Esophagus (tissue), 2 donors: Measurements from ENCODE around the gene SLC37A3. TPM values are rescaled to one million over a fixed set of nuclear protein-coding genes. Genes with fewer than 3 reads are reported as not detected.
"Not testable (repeated sequence)": the region's sequence is repeated elsewhere in the genome, so short reads cannot be mapped to it uniquely, and the experiment has no call there.

Experiments used
- H3K27ac ChIP-seq, 2 donors: one replicate each; pipeline ENCODE4 v1.5.1; 2013; ENCODE audit warnings: low read depth in 2 of 2, mild to moderate bottlenecking in 2 of 2, inconsistent platforms in 1 of 2, low read length in 1 of 2, moderate library complexity in 1 of 2
- H3K27me3 ChIP-seq, 2 donors: one replicate each; pipeline ENCODE4 v1.6.1; 2013; ENCODE audit warnings: low read length in 2 of 2, control low read depth in 1 of 2, mild to moderate bottlenecking in 1 of 2; ENCODE audit not compliant: insufficient read depth in 2 of 2, control insufficient read depth in 1 of 2
- H3K36me3 ChIP-seq, 2 donors: one replicate each; pipeline ENCODE4 v1.6.1; 2013; ENCODE audit warnings: low read length in 1 of 2; ENCODE audit not compliant: control insufficient read depth in 2 of 2, insufficient read depth in 2 of 2
- H3K4me1 ChIP-seq, 2 donors: one replicate each; pipeline ENCODE4 v1.6.1; 2013; ENCODE audit warnings: low read length in 1 of 2; ENCODE audit not compliant: control insufficient read depth in 2 of 2, insufficient read depth in 2 of 2
- H3K4me3 ChIP-seq, 2 donors: one replicate each; pipeline ENCODE4 v1.5.1; 2013; ENCODE audit warnings: low read length in 2 of 2, mild to moderate bottlenecking in 2 of 2, low read depth in 1 of 2, moderate library complexity in 1 of 2
- H3K9me3 ChIP-seq, 2 donors: one replicate each; pipeline ENCODE4 v1.6.1; 2013; ENCODE audit warnings: mild to moderate bottlenecking in 2 of 2, low read depth in 1 of 2, low read length in 1 of 2, moderate library complexity in 1 of 2; ENCODE audit not compliant: control insufficient read depth in 2 of 2, insufficient read depth in 1 of 2
- WGBS, 2 donors: extraction: QIAGEN DNeasy Blood & Tissue Kit; methylation state at CpG; one replicate each; pipeline ENCODE4 v1.1.7; 2013; 5-methylcytosine and 5-hydroxymethylcytosine counted together
- polyA plus RNA-seq, 2 donors: library from polyadenylated mRNA; stranded (reverse); fragments of 200-250 nt; gene quantifications; one replicate each; pipeline ENCODE4 v1.2.3, GENCODE V29; 2013
- donor health status: healthy with polysubstance abuse.
- donor health status: Bipolar disorder and iron deficiency.

Gene SLC37A3
- polyA plus RNA-seq, 2 donors: 11.7 to 13.4 TPM

- no peak overlapping the region for H3K4me3 ChIP-seq
- 87 to 94% methylated on average over 3 of the region's 3 CpGs for WGBS, 2 donors
- peaks cover 0 to 2% of the 10 kb centered on the region in 2 donors for H3K4me1 ChIP-seq
- peaks cover 0 to 4% of the 10 kb centered on the region in 2 donors for H3K36me3 ChIP-seq
- H3K9me3 ChIP-seq: no peaks in the 10 kb centered on the region
- H3K27ac ChIP-seq: no peak overlapping the region
- no peaks in the 10 kb centered on the region for H3K27me3 ChIP-seq
These were observed 40.3 kb downstream of the SLC37A3 start for GRCh38 chr7:140358024-140358411.

- H3K27ac ChIP-seq: no peak overlapping the region
- no peaks in the 10 kb centered on the region for H3K27me3 ChIP-seq
- H3K4me3 ChIP-seq: no peak overlapping the region
- peaks cover 4% of the 10 kb centered on the region in 2 donors for H3K36me3 ChIP-seq
- H3K9me3 ChIP-seq: no peaks in the 10 kb centered on the region
- 85 to 89% methylated on average over 5 of the region's 5 CpGs for WGBS, 2 donors
- no peaks in the 10 kb centered on the region for H3K4me1 ChIP-seq
These were observed 48.3 kb downstream of the SLC37A3 start for GRCh38 chr7:140350056-140350455.

- Histone ChIP-seq H3K27ac (no peak overlapping the region), H3K4me3 (no peak overlapping the region), H3K27me3 (no peaks in the 10 kb centered on the region), H3K36me3 (peaks cover 4% of the 10 kb centered on the region in 2 donors), H3K4me1 (no peaks in the 10 kb centered on the region), H3K9me3 (no peaks in the 10 kb centered on the region)
- 66% methylated on average over 8 of the region's 8 CpGs for WGBS, 2 donors
These were observed 49.1 kb downstream of the SLC37A3 start for GRCh38 chr7:140349144-140349771.

- WGBS, 2 donors: 85 to 94% methylated on average over 13 of the region's 13 CpGs
- H3K4me3 ChIP-seq: no peak overlapping the region
- no peaks in the 10 kb centered on the region for H3K9me3 ChIP-seq
- no peaks in the 10 kb centered on the region for H3K27me3 ChIP-seq
- H3K36me3 ChIP-seq: peaks cover 4% of the 10 kb centered on the region in 2 donors
- H3K27ac ChIP-seq: no peak overlapping the region
- H3K4me1 ChIP-seq: no peaks in the 10 kb centered on the region
These were observed 50.0 kb downstream of the SLC37A3 start for GRCh38 chr7:140348161-140348849.

- Histone ChIP-seq H3K36me3 (peaks cover 4 to 13% of the 10 kb centered on the region in 2 donors), H3K9me3 (no peaks in the 10 kb centered on the region), H3K27me3 (no peaks in the 10 kb centered on the region), H3K27ac (no peak overlapping the region), H3K4me1 (no peaks in the 10 kb centered on the region), H3K4me3 (no peak overlapping the region)
- 90 to 93% methylated on average over 5 of the region's 5 CpGs for WGBS, 2 donors
These were observed 51.1 kb downstream of the SLC37A3 start for GRCh38 chr7:140347218-140347617.

- Histone ChIP-seq H3K4me1 (no peaks in the 10 kb centered on the region), H3K4me3 (no peak overlapping the region), H3K27ac (no peak overlapping the region), H3K27me3 (no peaks in the 10 kb centered on the region), H3K36me3 (peaks cover 0 to 13% of the 10 kb centered on the region in 2 donors), H3K9me3 (no peaks in the 10 kb centered on the region)
- 89 to 93% methylated on average over 3 of the region's 3 CpGs for WGBS, 2 donors
These were observed 52.9 kb downstream of the SLC37A3 start for GRCh38 chr7:140345426-140345825.

- WGBS, 2 donors: 75 to 78% methylated on average over 13 of the region's 13 CpGs
- peaks cover 0 to 13% of the 10 kb centered on the region in 2 donors for H3K36me3 ChIP-seq
These were observed 55.4 kb downstream of the SLC37A3 start for GRCh38 chr7:140342727-140343514.

GRCh38 chr7:140338959-140339358, 59.4 kb downstream of the SLC37A3 start:
- not testable (repeated sequence) for H3K9me3 ChIP-seq, H3K4me1 ChIP-seq, H3K36me3 ChIP-seq, H3K27me3 ChIP-seq, H3K27ac ChIP-seq, H3K4me3 ChIP-seq
- WGBS, 2 donors: 100% methylated on average over 1 of the region's 1 CpG

More at GRCh38 chr7:140342727-140343514, 55.4 kb downstream of the SLC37A3 start:
- H3K27me3 ChIP-seq: no peaks in the 10 kb centered on the region
- no peaks in the 10 kb centered on the region for H3K9me3 ChIP-seq
- no peak overlapping the region for H3K4me3 ChIP-seq
- H3K27ac ChIP-seq: no peak overlapping the region
- H3K4me1 ChIP-seq: no peaks in the 10 kb centered on the region

- Histone ChIP-seq H3K36me3 (peaks cover 0 to 3% of the 10 kb centered on the region in 2 donors), H3K27me3 (no peaks in the 10 kb centered on the region), H3K4me1 (no peaks in the 10 kb centered on the region), H3K9me3 (no peaks in the 10 kb centered on the region), H3K27ac (no peak overlapping the region), H3K4me3 (no peak overlapping the region)
- 80% methylated on average over 8 of the region's 8 CpGs for WGBS, 2 donors
These were observed 63.8 kb downstream of the SLC37A3 start for GRCh38 chr7:140334341-140335057.
